WERI-Rb-1 (cell line): ENCODE data around the gene SLC39A6.
"Not testable (repeated sequence)": the region's sequence is repeated elsewhere in the genome, so short reads cannot be mapped to it uniquely, and the experiment has no call there.

Experiments used
- DNase-seq: peaks from one replicate; pipeline ENCODE4 v3.0.0-alpha.2; 2020
- H3K27ac ChIP-seq: fragments of 250-450 bp; sonication (Bioruptor Pico); 2 replicates; pipeline ENCODE4 v1.5.1; 2020; ENCODE audit warnings: mild to moderate bottlenecking, moderate library complexity
- H3K27me3 ChIP-seq: fragments of 250-450 bp; sonication (Bioruptor Pico); 2 replicates; pipeline ENCODE4 v1.5.1; 2021; ENCODE audit warnings: mild to moderate bottlenecking, low read depth, moderate library complexity; ENCODE audit not compliant: insufficient read depth, severe bottlenecking
- H3K36me3 ChIP-seq: fragments of 250-450 bp; sonication (Bioruptor Pico); 2 replicates; pipeline ENCODE4 v1.5.1; 2020; ENCODE audit warnings: mild to moderate bottlenecking, moderate library complexity
- H3K4me3 ChIP-seq: 2 replicates; pipeline ENCODE4 v1.5.1; 2011; ENCODE audit warnings: low read depth, mild to moderate bottlenecking, control low read depth, low read length
- H3K9me3 ChIP-seq: fragments of 250-450 bp; sonication (Bioruptor Pico); 2 replicates; pipeline ENCODE4 v1.5.1; 2021; ENCODE audit warnings: mild to moderate bottlenecking, moderate library complexity; ENCODE audit not compliant: severe bottlenecking
- TF ChIP-seq, protein P1 (sequence below): IDR thresholded peaks from 2 replicates; pipeline ENCODE4 v1.5.1; 2011; ENCODE audit warnings: low read depth, mild to moderate bottlenecking, control low read depth, inconsistent platforms, low read length

Gene SLC39A6

GRCh38 chr18:36169938-36170337 lies 40.8 kb upstream of the SLC39A6 start:
- Histone ChIP-seq H3K27ac (no peak overlapping the region), H3K9me3 (no peaks in the 10 kb centered on the region), H3K27me3 (no peaks in the 10 kb centered on the region), H3K4me3 (no peak overlapping the region), H3K36me3 (peaks cover 56% of the 10 kb centered on the region)
- DNase-seq: no peak
- TF ChIP-seq, protein P1, sequence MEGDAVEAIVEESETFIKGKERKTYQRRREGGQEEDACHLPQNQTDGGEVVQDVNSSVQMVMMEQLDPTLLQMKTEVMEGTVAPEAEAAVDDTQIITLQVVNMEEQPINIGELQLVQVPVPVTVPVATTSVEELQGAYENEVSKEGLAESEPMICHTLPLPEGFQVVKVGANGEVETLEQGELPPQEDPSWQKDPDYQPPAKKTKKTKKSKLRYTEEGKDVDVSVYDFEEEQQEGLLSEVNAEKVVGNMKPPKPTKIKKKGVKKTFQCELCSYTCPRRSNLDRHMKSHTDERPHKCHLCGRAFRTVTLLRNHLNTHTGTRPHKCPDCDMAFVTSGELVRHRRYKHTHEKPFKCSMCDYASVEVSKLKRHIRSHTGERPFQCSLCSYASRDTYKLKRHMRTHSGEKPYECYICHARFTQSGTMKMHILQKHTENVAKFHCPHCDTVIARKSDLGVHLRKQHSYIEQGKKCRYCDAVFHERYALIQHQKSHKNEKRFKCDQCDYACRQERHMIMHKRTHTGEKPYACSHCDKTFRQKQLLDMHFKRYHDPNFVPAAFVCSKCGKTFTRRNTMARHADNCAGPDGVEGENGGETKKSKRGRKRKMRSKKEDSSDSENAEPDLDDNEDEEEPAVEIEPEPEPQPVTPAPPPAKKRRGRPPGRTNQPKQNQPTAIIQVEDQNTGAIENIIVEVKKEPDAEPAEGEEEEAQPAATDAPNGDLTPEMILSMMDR: no peak

- DNase-seq, H3K27ac ChIP-seq, H3K27me3 ChIP-seq, H3K9me3 ChIP-seq, H3K4me3 ChIP-seq: not testable (repeated sequence)
- H3K36me3 ChIP-seq: peaks cover 60% of the 10 kb centered on the region
Measured at GRCh38 chr18:36168296-36168695, 39.2 kb upstream of the SLC39A6 start.

GRCh38 chr18:36167692-36168218 lies 38.6 kb upstream of the SLC39A6 start:
- no peaks in the 10 kb centered on the region for H3K27me3 ChIP-seq
- H3K27ac ChIP-seq: no peak overlapping the region
- peaks cover 58% of the 10 kb centered on the region for H3K36me3 ChIP-seq
- H3K4me3 ChIP-seq: no peak overlapping the region
- TF ChIP-seq, protein P1: no peak
- no peaks in the 10 kb centered on the region for H3K9me3 ChIP-seq
- DNase-seq: no peak

DNA sequence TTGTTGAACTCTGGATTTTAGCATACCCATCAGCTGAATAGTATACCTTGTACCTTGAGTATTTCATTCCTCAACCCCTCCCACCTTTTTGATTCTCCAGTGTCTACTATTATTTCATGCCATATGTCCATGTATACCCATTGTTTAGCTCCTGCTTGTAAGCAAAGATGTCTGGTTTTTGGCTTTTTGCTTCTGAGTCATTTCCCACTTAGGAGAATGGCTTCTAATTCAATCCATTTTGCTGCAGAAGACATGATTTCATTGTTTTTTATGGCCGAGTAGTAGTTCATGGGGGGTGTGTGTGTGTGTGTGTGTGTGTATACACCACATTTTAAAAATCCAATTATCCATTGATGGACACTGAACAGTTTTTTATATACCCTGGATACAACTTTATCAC lies 33.8 kb upstream of the SLC39A6 start:
- peaks cover 68% of the 10 kb centered on the region for H3K36me3 ChIP-seq

DNA sequence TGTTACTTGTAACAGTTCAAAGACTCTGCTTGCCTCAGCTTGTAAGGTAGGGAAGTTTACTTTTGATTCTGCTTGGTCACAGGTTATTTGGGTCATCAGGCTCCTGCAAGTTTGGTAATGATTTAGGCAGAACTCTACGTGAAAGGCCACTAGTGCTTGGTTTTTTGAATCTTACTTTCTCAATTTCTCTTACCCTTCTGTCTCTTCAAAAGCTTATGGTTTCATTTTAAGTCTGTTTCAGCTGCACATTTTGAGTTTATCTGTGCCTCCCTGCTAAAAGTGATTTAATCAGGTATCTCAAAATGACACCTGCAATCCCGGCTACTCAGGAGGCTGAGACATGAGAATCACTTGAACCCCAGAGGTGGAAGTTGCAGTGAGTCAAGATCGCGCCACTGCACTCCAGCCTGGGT lies 31.8 kb upstream of the SLC39A6 start:
- no peak for DNase-seq
- Histone ChIP-seq H3K9me3 (no peaks in the 10 kb centered on the region), H3K27ac (no peak overlapping the region), H3K36me3 (peaks cover 79% of the 10 kb centered on the region), H3K4me3 (no peak overlapping the region), H3K27me3 (no peaks in the 10 kb centered on the region)
- TF ChIP-seq, protein P1: no peak

More for the DNA sequence above, 33.8 kb upstream of the SLC39A6 start:
- H3K4me3 ChIP-seq: no peak overlapping the region
- H3K27me3 ChIP-seq: no peaks in the 10 kb centered on the region
- no peaks in the 10 kb centered on the region for H3K9me3 ChIP-seq
- no peak for DNase-seq
- no peak overlapping the region for H3K27ac ChIP-seq
- TF ChIP-seq, protein P1: no peak

GRCh38 chr18:36158266-36158867 lies 29.2 kb upstream of the SLC39A6 start:
- Histone ChIP-seq H3K27me3 (no peaks in the 10 kb centered on the region), H3K27ac (no peak overlapping the region), H3K4me3 (no peak overlapping the region), H3K9me3 (no peaks in the 10 kb centered on the region), H3K36me3 (peaks cover 76% of the 10 kb centered on the region)
- TF ChIP-seq, protein P1: no peak
- DNase-seq: no peak
